ENCODE measurements around the gene SHISA6. TPM values are rescaled to one million over a fixed set of nuclear protein-coding genes. Genes with fewer than 3 reads are reported as not detected.

The SHISA6 gene
- total RNA-seq, 2 experiments from 2014 or later, result not detected

DNA sequence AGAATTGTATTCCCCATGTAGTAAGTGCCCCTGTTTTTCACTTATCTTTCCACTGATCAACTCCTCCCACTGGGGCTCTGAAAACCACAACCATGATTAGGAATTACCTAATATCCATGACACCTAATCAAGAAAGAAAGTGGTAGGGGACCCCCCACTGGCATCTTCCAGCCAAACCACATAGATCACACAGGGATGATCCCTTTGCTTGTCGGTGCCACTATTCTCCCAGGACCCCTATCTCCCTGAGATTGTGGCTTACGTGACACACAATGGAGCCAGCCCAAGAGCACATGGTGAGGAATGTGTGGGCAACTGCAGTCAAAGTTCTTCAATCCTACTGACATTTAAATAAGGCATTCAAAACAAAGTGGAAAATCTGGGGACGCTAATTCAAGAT, 339.7 kb downstream of the SHISA6 start:
- H3K27ac ChIP-seq (ENCODE audit: low read depth, low read length, poor library complexity, severe bottlenecking), result no peak overlapping the region
- no peaks in the 10 kb centered on the region for H3K36me3 ChIP-seq (ENCODE audit: insufficient read depth, low read length)
- no peaks in the 10 kb centered on the region for H3K4me1 ChIP-seq (ENCODE audit: insufficient read depth, low read length, poor library complexity, severe bottlenecking)
- DNase-seq (ENCODE audit: low spot score), result no peak
- intact Hi-C loops (cut with micrococcal nuclease; ENCODE audit: unreplicated experiment), result loop anchor here (10.0 kb wide), 1 partner anchor 64 kb away; no protein-coding TSS in a partner anchor
- H3K9me3 ChIP-seq (ENCODE audit: low read length), result no peaks in the 10 kb centered on the region
- no peaks in the 10 kb centered on the region for H3K79me2 ChIP-seq (ENCODE audit: insufficient read depth, low read depth, low read length)
- H3K4me2 ChIP-seq (ENCODE audit: low read length), result no peak overlapping the region
- TF ChIP-seq EZH2phosphoT487 (IDR thresholded peaks at IDR 0.05; ENCODE audit: borderline replicate concordance, low read depth, low read length), result no peak
- TF ChIP-seq, protein P1, sequence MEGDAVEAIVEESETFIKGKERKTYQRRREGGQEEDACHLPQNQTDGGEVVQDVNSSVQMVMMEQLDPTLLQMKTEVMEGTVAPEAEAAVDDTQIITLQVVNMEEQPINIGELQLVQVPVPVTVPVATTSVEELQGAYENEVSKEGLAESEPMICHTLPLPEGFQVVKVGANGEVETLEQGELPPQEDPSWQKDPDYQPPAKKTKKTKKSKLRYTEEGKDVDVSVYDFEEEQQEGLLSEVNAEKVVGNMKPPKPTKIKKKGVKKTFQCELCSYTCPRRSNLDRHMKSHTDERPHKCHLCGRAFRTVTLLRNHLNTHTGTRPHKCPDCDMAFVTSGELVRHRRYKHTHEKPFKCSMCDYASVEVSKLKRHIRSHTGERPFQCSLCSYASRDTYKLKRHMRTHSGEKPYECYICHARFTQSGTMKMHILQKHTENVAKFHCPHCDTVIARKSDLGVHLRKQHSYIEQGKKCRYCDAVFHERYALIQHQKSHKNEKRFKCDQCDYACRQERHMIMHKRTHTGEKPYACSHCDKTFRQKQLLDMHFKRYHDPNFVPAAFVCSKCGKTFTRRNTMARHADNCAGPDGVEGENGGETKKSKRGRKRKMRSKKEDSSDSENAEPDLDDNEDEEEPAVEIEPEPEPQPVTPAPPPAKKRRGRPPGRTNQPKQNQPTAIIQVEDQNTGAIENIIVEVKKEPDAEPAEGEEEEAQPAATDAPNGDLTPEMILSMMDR (conservative IDR thresholded peaks at IDR 0.05; ENCODE audit: low read length), result no peak
- no peak overlapping the region for H3K4me3 ChIP-seq (ENCODE audit: low read depth, low read length, poor library complexity, severe bottlenecking)
- ChIA-PET POLR2A (interaction anchor here (0.5 kb wide), 1 partner anchor 856 kb away, joined by 3 read pairs; no protein-coding TSS in a partner anchor), CTCF (ENCODE audit: unreplicated experiment) (no interaction called here)
- H4K20me1 ChIP-seq (ENCODE audit: insufficient read depth, low read length), result no peaks in the 10 kb centered on the region
- H2AFZ ChIP-seq (ENCODE audit: low read length), result no peak overlapping the region
- H3K9me2 ChIP-seq (ENCODE audit: insufficient read depth, low read length), result no peaks in the 10 kb centered on the region
- no TSS peak for BruUV-seq (replicated peaks)

DNA sequence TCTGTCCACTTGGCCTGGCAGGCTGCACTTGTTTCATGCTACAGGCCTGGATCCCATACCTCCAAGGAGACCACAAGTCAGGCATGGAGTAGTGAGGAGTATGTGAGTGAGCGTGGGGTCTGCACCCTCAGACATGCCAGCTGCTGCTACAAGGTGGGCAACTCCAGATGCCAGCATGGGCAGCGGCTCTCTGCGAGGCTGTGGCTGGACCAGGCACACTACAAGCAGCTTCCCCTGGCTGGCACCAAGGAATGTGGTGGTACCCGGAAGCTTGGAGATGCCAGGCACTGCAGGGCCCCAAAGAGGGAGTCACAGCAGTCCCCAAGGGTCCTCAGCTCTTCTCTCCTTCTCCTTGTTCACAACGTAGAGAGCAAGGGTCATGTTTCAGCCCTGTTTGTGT, 341.2 kb downstream of the SHISA6 start:
- Histone ChIP-seq H2AFZ (ENCODE audit: low read length) (no peak overlapping the region), H3K4me1 (ENCODE audit: insufficient read depth, low read length, poor library complexity, severe bottlenecking) (no peaks in the 10 kb centered on the region), H3K9me2 (ENCODE audit: insufficient read depth, low read length) (no peaks in the 10 kb centered on the region), H3K36me3 (ENCODE audit: insufficient read depth, low read length) (no peaks in the 10 kb centered on the region), H4K20me1 (ENCODE audit: insufficient read depth, low read length) (no peaks in the 10 kb centered on the region), H3K79me2 (ENCODE audit: insufficient read depth, low read depth, low read length) (no peaks in the 10 kb centered on the region), H3K4me2 (ENCODE audit: low read length) (no peak overlapping the region), H3K9me3 (ENCODE audit: low read length) (no peaks in the 10 kb centered on the region), H3K4me3 (ENCODE audit: low read depth, low read length, poor library complexity, severe bottlenecking) (no peak overlapping the region), H3K27ac (ENCODE audit: low read depth, low read length, poor library complexity, severe bottlenecking) (no peak overlapping the region)
- TF ChIP-seq EZH2phosphoT487 (IDR thresholded peaks at IDR 0.05; ENCODE audit: borderline replicate concordance, low read depth, low read length), result no peak
- TF ChIP-seq, protein P1 (conservative IDR thresholded peaks at IDR 0.05; ENCODE audit: low read length), result no peak
- no peak for DNase-seq (ENCODE audit: low spot score)
- BruUV-seq (replicated peaks), result no TSS peak
- ChIA-PET POLR2A (no interaction called here), CTCF (ENCODE audit: unreplicated experiment) (no interaction called here)
- intact Hi-C loops (cut with micrococcal nuclease; ENCODE audit: unreplicated experiment), result loop anchor here (10.0 kb wide), 1 partner anchor 63 kb away; no protein-coding TSS in a partner anchor

- ChIA-PET CTCF (ENCODE audit: unreplicated experiment) (no interaction called here), POLR2A (no interaction called here)
- Histone ChIP-seq H4K20me1 (ENCODE audit: insufficient read depth, low read length) (no peaks in the 10 kb centered on the region), H3K4me2 (ENCODE audit: low read length) (no peak overlapping the region), H2AFZ (ENCODE audit: low read length) (no peak overlapping the region), H3K9me2 (ENCODE audit: insufficient read depth, low read length) (no peaks in the 10 kb centered on the region), H3K4me1 (ENCODE audit: insufficient read depth, low read length, poor library complexity, severe bottlenecking) (no peaks in the 10 kb centered on the region), H3K4me3 (ENCODE audit: low read depth, low read length, poor library complexity, severe bottlenecking) (no peak overlapping the region), H3K9me3 (ENCODE audit: low read length) (no peaks in the 10 kb centered on the region), H3K79me2 (ENCODE audit: insufficient read depth, low read depth, low read length) (no peaks in the 10 kb centered on the region), H3K36me3 (ENCODE audit: insufficient read depth, low read length) (no peaks in the 10 kb centered on the region), H3K27ac (ENCODE audit: low read depth, low read length, poor library complexity, severe bottlenecking) (no peak overlapping the region)
- no peak for DNase-seq (ENCODE audit: low spot score)
- no TSS peak for BruUV-seq (replicated peaks)
- intact Hi-C loops (cut with micrococcal nuclease; ENCODE audit: unreplicated experiment), result loop anchor here (10.0 kb wide), 1 partner anchor 61 kb away; no protein-coding TSS in a partner anchor
- TF ChIP-seq EZH2phosphoT487 (IDR thresholded peaks at IDR 0.05; ENCODE audit: borderline replicate concordance, low read depth, low read length), result no peak
- TF ChIP-seq, protein P1 (conservative IDR thresholded peaks at IDR 0.05; ENCODE audit: low read length), result no peak
Observed at GRCh38 chr17:11583306-11583992, 342.4 kb downstream of the SHISA6 start.
